ENCODE measurements around the gene KLF11.

The KLF11 gene

GRCh38 chr2:10075101-10075500 lies 31.8 kb downstream of the KLF11 start:
- in situ Hi-C loops (cut with HindIII; ENCODE audit: low pct_unique_long_range_greater_than_20kb, low sequenced_read_pairs), result no loop called here
- DNase-seq (ENCODE audit: low read depth in 1 of 2, low spot score in 1 of 2), result no peak
- TF ChIP-seq JUND (IDR thresholded peaks at IDR 0.05; ENCODE audit: low read depth), result no peak

DNA sequence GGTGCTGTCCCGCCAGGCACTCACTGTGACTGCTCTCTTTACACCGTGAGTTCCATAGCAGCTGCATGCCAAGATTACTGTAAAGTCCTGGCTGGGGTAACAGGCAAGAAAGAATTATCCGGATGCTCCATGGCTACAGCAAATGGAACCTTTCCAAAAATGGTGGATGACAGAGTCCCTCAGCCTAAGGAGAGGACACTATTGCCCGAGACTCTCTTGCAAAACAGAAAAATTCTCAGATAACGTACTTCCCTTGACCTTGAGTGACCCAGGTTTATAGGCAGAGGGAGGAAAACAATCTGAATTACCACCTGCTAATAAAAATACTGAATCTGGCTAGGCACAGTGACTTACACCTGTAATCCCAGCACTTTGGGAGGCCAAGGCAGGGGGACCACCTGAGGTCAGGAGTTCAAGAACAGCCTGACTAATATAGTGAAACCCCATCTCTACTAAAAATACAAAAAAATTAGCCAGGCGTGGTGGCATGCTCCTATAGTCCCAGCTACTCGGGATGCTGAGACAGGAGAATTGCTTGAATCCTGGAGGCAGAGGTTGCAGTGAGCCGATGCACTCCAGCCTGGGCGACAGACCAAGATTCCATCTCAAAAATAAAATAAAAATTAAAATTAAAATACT lies 32.3 kb downstream of the KLF11 start:
- in situ Hi-C loops (cut with HindIII; ENCODE audit: low pct_unique_long_range_greater_than_20kb, low sequenced_read_pairs), result no loop called here
- TF ChIP-seq JUND (IDR thresholded peaks at IDR 0.05; ENCODE audit: low read depth), result no peak
- no peak for DNase-seq (ENCODE audit: low read depth in 1 of 2, low spot score in 1 of 2)

- in situ Hi-C loops (cut with HindIII; ENCODE audit: low pct_unique_long_range_greater_than_20kb, low sequenced_read_pairs), result no loop called here
- DNase-seq (ENCODE audit: low read depth in 1 of 2, low spot score in 1 of 2), result no peak
- no peak for TF ChIP-seq JUND (IDR thresholded peaks at IDR 0.05; ENCODE audit: low read depth)
These were observed 33.2 kb downstream of the KLF11 start for GRCh38 chr2:10076511-10076910.

GRCh38 chr2:10076988-10077527 lies 33.7 kb downstream of the KLF11 start:
- TF ChIP-seq JUND (IDR thresholded peaks at IDR 0.05; ENCODE audit: low read depth), result no peak
- in situ Hi-C loops (cut with HindIII; ENCODE audit: low pct_unique_long_range_greater_than_20kb, low sequenced_read_pairs), result no loop called here
- no peak for DNase-seq (ENCODE audit: low read depth in 1 of 2, low spot score in 1 of 2)

DNA sequence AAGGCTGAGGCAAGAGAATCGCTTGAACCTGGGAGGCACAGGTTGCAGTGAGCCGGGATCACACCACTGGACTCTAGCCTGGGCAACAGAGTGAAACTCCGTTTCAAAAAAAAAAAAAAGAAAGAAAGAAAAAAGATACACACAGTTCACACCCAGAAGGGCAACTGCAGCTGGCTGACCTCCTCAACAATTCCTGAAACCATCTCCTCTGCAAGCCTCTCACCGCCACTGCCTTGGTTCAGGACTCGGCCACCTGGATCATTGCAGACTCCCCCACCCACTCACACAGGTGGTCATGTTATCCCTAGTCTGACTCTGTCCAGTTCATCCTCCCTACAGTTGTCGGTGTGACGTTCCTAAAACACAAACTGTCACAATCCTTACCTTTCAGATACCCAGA lies 34.7 kb downstream of the KLF11 start:
- in situ Hi-C loops (cut with HindIII; ENCODE audit: low pct_unique_long_range_greater_than_20kb, low sequenced_read_pairs), result no loop called here
- no peak for TF ChIP-seq JUND (IDR thresholded peaks at IDR 0.05; ENCODE audit: low read depth)
- DNase-seq (ENCODE audit: low read depth in 1 of 2, low spot score in 1 of 2), result no peak

DNA sequence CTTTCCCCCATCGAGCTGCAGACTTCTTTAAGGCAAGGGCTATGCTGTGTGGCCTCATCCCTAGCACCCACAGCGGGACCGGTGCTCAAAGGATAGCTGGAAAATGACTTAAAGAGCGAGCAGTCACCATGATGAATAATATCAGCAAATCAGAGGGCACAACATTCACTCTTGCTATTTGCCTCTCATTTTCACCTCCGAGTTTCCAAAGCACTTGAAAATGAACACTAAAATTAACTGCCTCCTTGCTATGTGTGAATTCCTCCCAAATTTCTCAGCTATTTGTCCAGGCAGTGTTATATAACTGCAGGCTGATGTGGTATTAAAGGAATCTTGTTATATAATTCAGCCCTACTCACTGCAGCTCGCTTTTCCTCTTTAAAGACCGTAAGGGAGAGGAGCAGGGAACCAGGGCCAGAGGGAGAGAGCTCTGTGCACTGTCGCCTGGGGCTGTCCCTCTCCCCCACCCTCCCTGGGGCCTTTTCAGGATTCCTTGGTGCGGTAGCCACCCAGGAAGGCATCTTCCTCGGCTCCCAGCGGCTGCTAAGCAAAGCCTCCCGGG lies 35.4 kb downstream of the KLF11 start:
- peak in 1 of 2 experiments; percentile 61 for DNase-seq (ENCODE audit: low read depth in 1 of 2, low spot score in 1 of 2)
- TF ChIP-seq JUND (IDR thresholded peaks at IDR 0.05; ENCODE audit: low read depth), result no peak
- in situ Hi-C loops (cut with HindIII; ENCODE audit: low pct_unique_long_range_greater_than_20kb, low sequenced_read_pairs), result no loop called here

- no peak for TF ChIP-seq JUND (IDR thresholded peaks at IDR 0.05; ENCODE audit: low read depth)
- DNase-seq (ENCODE audit: low read depth in 1 of 2, low spot score in 1 of 2), result peak; percentile 20 to 48
- in situ Hi-C loops (cut with HindIII; ENCODE audit: low pct_unique_long_range_greater_than_20kb, low sequenced_read_pairs), result no loop called here
These were observed 36.0 kb downstream of the KLF11 start for GRCh38 chr2:10079266-10079869.

GRCh38 chr2:10079870-10080535 lies 36.7 kb downstream of the KLF11 start, which contains the start of gene CYS1:
Gene CYS1, minus strand, starts transcription at chr2:10080411. Its CDS starts 188 bp downstream, at chr2:10080223.
- peak; percentile 21 to 34 for DNase-seq (ENCODE audit: low read depth in 1 of 2, low spot score in 1 of 2)
- in situ Hi-C loops (cut with HindIII; ENCODE audit: low pct_unique_long_range_greater_than_20kb, low sequenced_read_pairs), result no loop called here
- no peak for TF ChIP-seq JUND (IDR thresholded peaks at IDR 0.05; ENCODE audit: low read depth)

DNA sequence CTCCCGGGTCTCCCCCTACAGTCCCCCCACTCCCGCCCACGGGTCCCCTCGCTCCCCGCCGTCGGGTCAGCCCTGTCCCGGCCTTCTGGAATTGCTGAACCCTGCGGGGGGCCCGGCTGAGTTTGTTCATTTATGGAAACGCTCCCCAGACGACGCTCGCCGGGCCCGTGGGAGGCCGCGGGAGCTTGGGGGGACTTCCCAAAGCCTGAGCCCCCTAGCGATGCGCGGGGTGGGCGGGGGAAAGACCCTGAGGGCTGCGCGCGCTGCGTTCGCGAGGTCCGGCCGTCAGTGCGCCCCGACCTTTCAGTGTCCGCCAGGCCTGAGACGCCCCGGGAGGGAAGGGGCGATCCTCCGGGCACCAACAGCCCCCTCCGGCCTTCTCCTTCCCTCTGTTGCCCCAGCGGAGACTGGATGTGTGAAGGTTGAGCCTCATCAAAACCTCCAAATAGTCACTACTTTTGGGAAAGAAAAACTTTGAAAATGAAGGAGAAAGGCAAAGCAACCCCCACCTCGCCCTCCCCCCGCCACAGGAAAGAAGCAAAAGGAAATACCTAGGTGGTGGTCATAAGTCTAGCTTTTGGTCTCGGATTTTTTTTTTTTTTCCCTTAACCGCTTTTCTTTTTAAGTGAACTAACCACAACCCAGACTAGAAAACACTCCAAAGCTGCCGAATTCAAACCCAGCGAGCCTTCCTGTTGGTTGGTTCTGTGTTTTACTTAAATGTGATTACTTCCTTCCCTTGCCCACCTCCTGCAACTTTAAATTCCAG lies 37.4 kb downstream of the KLF11 start:
- DNase-seq (ENCODE audit: low read depth in 1 of 2, low spot score in 1 of 2), result no peak
- in situ Hi-C loops (cut with HindIII; ENCODE audit: low pct_unique_long_range_greater_than_20kb, low sequenced_read_pairs), result no loop called here
- TF ChIP-seq JUND (IDR thresholded peaks at IDR 0.05; ENCODE audit: low read depth), result no peak

- DNase-seq (ENCODE audit: low read depth in 1 of 2, low spot score in 1 of 2), result no peak
- no peak for TF ChIP-seq JUND (IDR thresholded peaks at IDR 0.05; ENCODE audit: low read depth)
- in situ Hi-C loops (cut with HindIII; ENCODE audit: low pct_unique_long_range_greater_than_20kb, low sequenced_read_pairs), result no loop called here
These were observed 39.7 kb downstream of the KLF11 start for GRCh38 chr2:10083046-10083445.

GRCh38 chr2:10083692-10084211 lies 40.4 kb downstream of the KLF11 start:
- TF ChIP-seq JUND (IDR thresholded peaks at IDR 0.05; ENCODE audit: low read depth), result no peak
- in situ Hi-C loops (cut with HindIII; ENCODE audit: low pct_unique_long_range_greater_than_20kb, low sequenced_read_pairs), result no loop called here
- DNase-seq (ENCODE audit: low read depth in 1 of 2, low spot score in 1 of 2), result no peak

Data from T47D (cell line).